HG03039 (cell line): Measurements from ENCODE around the gene C5AR2.
"Not testable (repeated sequence)": the region's sequence is repeated elsewhere in the genome, so short reads cannot be mapped to it uniquely, and the experiment has no call there.

Experiments
- ATAC-seq: cut with Tn5 transposase; IDR thresholded peaks from one replicate; pipeline ENCODE4 v1.9.1; 2021; ENCODE audit warnings: mild to moderate bottlenecking, moderate library complexity; ENCODE audit not compliant: unreplicated experiment

The C5AR2 gene

GRCh38 chr19:47323409-47323808 lies 8.6 kb upstream of the C5AR2 start:
- no peak for ATAC-seq

- ATAC-seq = no peak
Observed at GRCh38 chr19:47323872-47324271, 8.1 kb upstream of the C5AR2 start.

GRCh38 chr19:47324502-47324901 lies 7.5 kb upstream of the C5AR2 start:
- ATAC-seq = no peak

GRCh38 chr19:47330466-47330869 lies 1.5 kb upstream of the C5AR2 start:
- no peak for ATAC-seq

GRCh38 chr19:47331490-47331889 lies 485 bp upstream of the C5AR2 start:
- no peak for ATAC-seq

- ATAC-seq = not testable (repeated sequence)
Observed at GRCh38 chr19:47336765-47337718, 5.1 kb downstream of the C5AR2 start.

GRCh38 chr19:47339196-47339880 lies 7.4 kb downstream of the C5AR2 start:
- ATAC-seq = no peak

- ATAC-seq = no peak
Observed at GRCh38 chr19:47340477-47341208, 8.7 kb downstream of the C5AR2 start.

- no peak for ATAC-seq
Observed at GRCh38 chr19:47341734-47342133, 9.8 kb downstream of the C5AR2 start.

GRCh38 chr19:47343194-47343802 lies 11.3 kb downstream of the C5AR2 start:
- ATAC-seq = no peak

GRCh38 chr19:47344425-47344824 lies 12.4 kb downstream of the C5AR2 start:
- no peak for ATAC-seq

GRCh38 chr19:47346024-47346423 lies 14.0 kb downstream of the C5AR2 start:
- not testable (repeated sequence) for ATAC-seq

- ATAC-seq = peak; percentile 83
Observed at GRCh38 chr19:47348819-47349795, 17.1 kb downstream of the C5AR2 start, which contains the start of gene DHX34. Gene DHX34, plus strand, starts transcription at chr19:47349315. Its CDS starts 3,716 bp downstream, at chr19:47353031.

GRCh38 chr19:47350630-47351029 lies 18.7 kb downstream of the C5AR2 start:
- ATAC-seq = no peak

GRCh38 chr19:47351548-47351947 lies 19.6 kb downstream of the C5AR2 start:
- no peak for ATAC-seq

GRCh38 chr19:47352095-47352494 lies 20.1 kb downstream of the C5AR2 start:
- no peak for ATAC-seq

- ATAC-seq = no peak
Observed at GRCh38 chr19:47353307-47353712, 21.3 kb downstream of the C5AR2 start.

GRCh38 chr19:47356900-47357299 lies 24.9 kb downstream of the C5AR2 start:
- no peak for ATAC-seq

GRCh38 chr19:47357788-47358680 lies 26.1 kb downstream of the C5AR2 start:
- ATAC-seq = no peak
